Stimulated activated CD4-positive, alpha-beta T cell treated with anti-CD3 and anti-CD28 coated beads, Interleukin-2, amount 100 ng/mL, for 4 hours (primary cell): ENCODE results near the gene PPP1R36.
"Not testable (repeated sequence)": the region's sequence is repeated elsewhere in the genome, so short reads cannot be mapped to it uniquely, and the experiment has no call there.

ENCODE experiments used
- DNase-seq: peaks from one replicate; pipeline ENCODE4 v3.0.0-alpha.2; 2020; ENCODE audit warnings: low read depth

PPP1R36 gene

DNA sequence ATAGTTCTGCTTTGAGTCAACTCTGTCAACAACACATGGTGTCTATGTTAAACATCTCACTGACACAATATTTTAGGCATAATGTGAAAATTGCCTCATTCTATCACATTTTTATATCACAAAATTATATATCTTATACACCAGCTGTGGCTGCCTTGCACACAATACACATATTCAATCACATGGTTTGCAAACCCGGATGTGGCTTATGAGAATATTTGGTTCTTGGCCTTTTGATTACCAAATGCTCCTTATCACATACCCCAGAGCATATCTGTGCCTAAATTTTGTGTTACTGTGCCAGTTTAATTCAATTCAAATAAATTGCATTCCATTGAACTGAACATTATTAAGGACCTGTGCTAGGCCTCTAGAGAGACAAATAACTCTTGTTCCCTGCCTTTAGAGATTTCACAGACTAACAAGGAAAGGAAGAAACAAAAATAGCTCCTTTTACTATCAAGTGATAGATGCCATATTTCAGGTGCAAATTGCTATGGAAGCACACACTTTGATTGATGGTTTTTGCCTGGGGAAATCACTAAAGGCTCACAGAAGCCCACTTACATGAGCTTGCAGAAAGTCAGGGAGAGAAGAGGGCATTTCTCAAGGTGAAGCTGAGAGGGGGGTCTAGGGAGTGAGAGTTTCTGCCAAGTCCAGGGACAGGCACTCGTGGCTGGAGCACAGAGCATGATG is 63.4 kb downstream of the PPP1R36 start:
- no peak for DNase-seq

DNA sequence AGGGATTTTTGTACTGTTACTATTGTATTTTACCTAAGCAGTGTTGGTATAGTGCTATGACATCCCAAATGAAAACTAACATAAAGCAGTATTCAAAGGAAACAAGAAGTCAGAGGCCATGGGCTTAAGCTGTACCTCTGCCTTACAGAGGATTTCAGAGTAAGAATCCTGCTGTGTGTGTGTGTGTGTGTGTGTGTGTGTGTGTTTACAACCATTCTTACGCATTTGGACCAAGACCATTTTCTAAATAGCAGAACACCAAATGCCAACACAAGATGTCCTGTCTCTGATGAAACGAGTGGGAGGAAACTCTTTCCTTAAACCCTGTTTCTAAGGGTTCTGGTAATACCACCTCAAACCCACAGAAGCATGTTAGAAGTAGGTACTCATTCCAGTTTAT is 64.4 kb downstream of the PPP1R36 start:
- no peak for DNase-seq

DNA sequence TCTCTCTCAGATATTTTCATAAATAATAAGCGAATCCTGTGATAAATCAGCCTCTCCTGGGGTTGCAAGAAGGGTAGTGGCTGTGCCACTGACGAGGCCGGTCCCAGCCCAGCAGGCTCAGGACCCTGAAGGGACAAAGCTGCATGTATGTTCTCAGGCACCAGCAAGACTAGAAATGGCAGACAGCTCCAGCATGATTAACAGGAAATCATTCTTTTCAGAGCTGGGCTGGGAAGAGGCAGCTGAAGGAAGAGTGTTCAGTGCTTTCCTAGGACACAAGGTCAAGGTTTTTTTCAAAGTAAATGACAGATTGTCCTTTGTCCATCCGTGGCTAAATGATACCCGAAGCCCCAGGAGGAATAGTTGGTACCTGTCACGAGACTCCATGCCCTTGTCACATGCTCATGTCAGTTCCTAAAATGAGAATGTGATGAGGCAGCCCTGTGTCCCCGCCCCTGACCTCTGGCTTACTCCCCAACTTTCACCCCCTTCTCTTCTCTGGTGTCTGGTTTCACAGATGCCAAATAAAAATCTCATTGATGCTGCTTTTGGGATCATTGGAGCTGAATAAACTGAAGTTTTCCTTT is 65.1 kb downstream of the PPP1R36 start:
- DNase-seq = no peak

DNA sequence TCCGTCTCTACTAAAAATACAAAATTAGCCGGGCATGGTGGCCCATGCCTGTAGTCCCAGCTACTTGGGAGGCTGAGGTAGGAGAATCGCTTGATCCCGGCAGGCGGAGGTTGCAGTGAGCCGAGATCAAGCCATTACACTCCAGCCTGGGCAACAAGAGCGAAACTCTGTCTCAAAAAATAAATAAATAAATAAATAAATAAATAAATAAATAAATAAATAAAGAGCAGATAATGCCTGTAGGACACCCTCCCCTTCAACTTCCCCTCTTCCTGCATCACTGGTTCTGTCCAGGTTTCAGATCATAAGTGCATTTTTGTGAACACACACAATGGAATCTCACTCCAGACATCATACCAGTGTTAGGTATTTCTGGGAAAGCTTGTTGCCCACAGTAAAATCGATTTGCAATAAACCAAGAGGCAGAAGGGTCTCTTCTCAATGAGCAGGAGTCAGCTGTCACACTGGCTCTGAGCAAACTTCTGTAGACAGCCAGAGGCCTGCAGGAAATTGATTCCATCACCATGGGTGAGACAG is 68.2 kb downstream of the PPP1R36 start:
- DNase-seq = not testable (repeated sequence)

DNA sequence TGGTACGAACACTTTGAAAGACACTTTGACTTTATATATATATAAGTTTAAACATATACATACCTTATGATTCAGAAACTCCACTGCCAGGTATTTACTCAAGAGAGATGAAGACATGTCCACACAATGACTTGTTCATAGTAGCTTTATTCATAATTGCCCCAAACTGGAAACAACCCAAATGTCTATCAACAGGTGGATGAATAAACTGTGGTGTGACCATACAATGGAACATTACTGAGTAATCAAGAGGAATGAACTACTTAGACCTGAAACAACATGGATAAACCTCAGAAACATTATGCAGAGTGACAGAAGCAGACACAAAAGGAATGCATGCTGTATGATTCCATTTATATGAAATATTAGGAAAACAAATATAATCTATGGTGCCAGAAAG is 71.1 kb downstream of the PPP1R36 start:
- no peak for DNase-seq

DNA sequence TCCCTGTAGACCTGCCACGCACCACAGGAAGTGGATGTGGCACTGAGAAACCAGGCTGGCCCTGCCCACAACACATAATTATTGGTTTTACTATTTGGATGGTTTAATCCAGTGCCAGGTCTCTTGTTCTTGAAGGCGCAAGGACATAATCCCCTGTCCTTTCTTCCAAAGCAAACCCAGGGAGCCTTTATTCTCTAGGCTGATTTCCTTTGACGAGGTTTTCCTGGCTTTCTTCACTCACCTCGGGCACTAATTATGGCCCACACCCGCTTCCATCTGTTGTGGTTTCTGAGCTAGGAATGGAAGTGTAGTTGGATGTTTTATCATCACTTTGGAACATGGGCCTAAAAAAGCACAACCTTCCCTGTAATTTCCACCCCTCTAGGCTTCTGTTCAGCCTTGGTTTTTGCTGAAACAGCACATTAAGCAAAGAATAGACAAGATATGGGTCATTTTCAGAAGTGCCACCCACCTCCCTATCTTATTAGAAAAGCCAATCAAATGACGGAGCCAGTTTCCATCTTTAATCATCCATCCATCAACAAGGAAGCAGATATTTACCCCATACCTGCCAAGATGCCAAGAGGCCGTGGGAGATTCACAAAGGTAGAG is 73.9 kb downstream of the PPP1R36 start:
- DNase-seq = no peak

DNA sequence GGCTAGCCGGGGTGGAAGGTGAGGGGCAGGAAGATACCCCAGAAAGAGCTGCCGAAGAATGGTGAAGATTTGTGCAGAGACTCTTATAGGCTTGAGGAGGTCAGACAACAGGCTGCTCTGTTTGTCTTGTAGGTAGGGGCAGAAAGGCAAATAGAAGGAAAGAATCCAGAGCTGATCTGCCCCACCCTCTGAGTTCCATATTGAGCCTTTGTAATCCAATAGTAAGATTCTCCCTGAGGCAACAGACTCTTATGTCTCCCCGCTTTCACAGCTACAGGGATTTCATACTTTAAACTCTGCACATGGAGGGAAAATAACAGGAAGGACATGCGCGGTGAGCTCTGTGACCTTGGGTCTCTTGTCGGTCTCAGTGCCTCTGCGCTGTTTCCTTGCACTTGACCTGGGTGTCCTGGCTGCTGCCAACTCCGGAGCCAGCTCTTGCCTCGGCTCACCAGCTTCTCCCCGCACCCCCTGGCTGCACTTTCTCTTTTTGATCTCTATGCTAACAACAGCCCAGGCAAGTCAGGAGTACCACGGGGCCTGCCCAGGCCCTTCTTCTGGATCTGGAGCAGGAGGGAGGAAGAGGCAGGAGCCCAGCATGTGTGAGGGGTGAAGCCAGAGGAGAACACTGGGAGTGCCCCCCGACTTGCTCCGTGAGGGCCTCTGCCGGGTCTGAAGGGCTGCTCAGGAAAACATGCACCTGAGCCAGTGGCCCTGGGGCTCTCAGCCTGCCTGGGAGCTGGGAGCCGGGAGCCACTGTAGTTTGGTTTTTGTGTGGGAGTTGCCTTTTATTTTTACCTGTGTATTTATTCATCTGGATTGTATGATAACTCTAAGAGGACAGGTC is 75.8 kb downstream of the PPP1R36 start:
- DNase-seq = no peak

DNA sequence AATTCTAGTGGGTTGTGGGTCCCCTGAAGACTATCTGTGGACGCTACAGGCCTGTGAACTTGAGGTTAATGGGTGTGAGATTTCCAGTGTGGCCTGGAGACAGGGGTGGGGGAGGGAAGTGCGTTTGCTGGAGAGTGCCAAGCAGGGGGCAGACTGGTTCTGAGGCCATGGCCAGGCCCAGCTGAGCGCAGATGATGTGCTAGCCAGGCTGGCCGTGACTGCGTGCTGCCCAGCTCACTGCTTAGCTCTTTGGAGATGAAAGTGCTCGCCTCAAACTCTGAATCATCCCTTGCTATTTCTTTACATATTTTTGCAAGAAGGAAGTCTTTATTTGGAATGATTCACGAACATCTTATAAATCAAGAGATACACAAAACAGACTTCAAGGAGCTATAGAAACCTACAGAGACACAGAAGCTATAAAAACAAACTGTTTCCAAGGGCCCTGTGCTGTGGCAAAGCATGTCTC is 79.2 kb downstream of the PPP1R36 start:
- DNase-seq = no peak

DNA sequence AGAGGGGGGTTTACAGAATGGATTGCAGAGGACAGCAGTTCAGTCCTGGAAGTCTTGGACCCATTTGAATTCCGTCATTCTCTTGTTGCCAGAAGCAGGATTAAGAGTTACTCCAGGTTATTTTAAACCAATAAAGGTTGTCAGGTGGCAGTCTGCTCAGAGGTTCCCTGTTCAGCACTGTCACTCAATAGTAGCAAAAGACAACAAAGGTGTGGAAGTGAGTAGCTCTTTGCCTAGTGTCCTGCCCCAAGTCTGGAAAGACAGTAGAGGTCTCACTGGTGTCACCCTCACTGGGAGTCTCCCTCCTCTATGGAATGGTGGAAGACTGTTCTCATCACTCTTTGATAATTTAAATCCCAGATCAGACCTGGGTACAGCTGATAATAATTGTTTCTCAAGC is 81.0 kb downstream of the PPP1R36 start:
- DNase-seq = no peak

DNA sequence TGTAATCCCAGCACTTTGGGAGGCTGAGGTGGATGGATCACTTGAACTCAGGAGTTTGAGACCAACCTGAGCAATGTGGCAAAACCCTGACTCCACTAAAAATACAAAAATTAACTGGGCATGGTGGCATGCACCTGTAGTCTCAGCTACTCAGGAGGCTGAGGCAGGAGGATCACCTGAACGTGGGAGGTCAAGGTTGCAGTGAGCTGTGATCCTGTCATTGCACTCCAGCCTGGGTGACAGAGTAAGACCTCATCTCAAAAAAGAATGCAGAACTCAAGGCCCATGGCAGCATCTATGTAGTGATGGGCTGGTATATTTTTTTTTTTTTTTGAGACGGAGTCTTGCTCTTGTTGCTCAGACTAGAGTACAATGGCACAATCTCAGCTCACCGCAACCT is 81.5 kb downstream of the PPP1R36 start:
- DNase-seq = not testable (repeated sequence)

DNA sequence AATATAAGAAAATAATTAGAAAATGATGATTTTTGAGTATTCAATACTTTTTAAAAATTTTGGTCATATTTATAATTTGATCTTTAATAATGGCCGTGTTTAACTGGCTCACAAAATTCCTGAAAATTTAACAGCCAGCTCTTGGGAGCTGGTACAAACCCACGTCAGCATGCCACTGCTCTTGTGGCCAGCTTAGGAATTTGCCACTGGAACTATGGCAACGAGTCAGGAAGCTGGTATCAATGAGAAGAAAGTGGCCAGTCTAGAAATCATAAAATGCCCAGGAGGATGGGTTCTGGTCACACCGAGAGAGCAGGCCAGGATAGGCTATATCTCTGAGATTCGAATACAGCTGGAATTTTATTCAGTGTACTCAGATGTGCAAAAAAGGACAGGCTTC is 82.3 kb downstream of the PPP1R36 start:
- DNase-seq = no peak

DNA sequence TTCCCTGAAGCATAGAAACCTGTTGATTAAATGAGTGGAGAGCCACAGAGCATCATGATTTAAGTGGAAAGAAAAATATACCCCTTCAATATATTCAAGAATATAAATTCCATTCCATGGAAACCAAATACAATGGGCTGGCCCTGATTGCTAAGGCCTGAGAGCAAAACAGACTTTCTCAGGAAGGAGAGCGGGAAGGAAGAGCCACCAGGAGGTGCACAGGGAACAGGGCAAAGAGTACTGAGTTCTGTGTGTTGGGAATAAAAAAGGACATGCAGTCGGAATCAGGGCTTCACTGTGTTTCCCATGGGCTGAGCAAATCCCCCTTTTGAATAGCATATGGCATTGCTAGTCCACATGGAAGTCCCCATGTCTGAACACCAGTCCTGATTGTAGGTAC is 84.8 kb downstream of the PPP1R36 start:
- DNase-seq = no peak

DNA sequence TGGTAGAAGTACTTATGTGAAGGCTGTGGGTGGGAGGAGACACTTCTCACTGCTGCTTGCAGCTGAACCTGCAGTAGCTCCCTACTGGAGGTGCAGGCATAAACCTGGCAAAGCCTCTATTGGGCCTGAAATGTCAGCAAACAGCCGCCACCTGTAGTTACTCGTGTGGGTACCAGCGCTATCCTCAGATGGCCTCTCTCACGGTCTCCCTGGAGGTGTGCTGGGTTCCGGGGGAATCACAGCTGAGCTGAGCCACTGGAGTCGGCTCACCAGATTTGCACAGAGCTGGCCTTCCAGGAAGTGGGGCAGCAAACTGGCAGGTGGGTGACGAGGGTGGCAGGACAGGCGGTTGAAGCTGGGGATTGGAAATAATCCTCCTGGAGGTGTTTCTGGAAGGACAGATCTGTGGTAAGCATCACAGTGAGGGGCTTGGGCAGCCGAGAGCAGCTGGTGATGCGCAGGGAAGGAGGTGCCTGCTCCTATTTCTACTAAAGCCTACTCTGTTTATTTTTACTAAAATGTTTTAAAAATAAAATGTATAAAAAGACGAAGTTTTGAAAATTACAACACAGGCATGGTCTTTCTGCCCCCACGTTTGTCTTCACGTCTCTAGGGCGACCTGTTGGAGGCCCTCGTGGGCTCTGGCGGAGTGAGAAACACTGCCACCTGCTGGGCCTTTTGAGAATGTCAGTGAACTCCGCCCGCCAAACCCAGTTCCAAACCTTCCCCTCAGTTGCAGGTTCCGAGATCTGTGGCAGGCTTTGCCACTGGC is 86.6 kb downstream of the PPP1R36 start:
- peak; percentile 45 for DNase-seq

DNA sequence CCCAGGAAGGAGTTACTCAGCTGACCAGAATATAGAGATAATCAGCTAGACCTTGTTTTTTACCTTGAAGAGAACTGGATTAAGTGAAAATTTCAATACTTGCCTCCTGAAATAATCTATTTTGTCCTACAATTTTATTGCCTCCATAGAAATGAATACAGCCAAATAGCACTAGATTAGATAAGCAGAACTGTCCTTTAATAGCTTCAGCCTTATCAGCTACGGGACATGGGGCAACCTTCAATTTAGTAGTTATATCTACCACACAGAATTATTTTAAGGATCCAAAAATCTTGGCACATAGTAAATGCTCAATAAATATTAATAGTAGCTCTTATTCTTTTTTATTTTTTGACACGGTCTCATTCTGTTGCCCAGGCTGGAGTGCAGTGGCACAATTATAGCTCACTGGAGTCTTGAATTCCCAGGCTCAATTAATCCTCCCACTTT is 87.2 kb downstream of the PPP1R36 start:
- no peak for DNase-seq

DNA sequence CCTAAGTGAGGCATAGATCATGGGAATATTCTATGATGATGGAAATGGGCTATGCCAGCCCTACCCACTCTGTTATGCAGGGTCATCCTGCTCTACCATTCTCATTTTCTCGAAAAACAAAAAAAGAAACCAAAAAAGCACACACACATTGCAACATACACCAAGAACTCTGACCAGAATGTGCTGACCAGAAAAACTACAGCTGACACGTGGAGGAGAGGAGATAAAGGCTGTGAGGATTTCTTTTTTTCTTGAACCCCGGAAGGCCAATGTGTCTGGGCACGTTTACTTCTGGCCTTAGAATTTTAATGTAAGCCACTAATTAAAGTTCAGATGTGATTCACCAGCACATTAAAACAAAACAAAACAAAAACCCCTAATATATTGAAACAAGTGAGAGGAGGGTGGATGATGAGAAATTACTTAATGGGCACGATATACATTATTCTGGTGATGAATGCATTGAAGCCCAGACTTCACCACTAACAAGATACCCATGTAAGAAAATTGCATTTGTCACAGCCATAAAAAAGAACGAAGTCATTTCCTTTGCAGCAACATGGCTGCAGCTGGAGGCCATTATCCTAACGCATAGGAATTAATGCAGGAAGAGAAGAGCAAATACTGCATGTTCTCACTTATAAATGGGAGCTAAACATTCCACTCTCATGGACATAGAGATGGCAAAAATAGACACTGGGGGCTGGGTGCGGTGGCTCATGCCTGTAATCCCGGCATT is 88.1 kb downstream of the PPP1R36 start:
- DNase-seq = no peak

DNA sequence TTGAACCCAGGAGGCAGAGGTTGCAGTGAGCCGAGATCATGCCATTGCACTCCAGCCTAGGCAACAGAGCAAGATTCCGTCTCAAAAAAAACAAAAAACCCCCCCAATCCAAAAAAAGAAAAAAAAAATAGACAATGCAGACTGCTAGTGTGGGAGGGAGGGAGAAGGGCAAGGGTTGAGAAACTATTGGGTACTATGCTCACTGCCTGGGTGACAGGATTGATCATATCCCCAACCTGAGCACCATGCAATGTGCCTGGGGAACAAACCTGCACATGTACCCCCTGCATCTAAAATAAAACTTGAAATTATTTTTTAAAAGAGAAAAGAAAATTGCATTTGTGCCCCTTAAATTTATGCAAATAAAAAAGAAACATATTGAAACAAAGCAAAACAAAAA is 88.9 kb downstream of the PPP1R36 start:
- DNase-seq = no peak
